Fibroblast of skin of back (primary cell): ENCODE data around the gene TLR8.

ENCODE experiments used
- DNase-seq: peaks from one replicate; pipeline ENCODE4 v3.0.0-alpha.2; 2013

Gene TLR8

GRCh38 chrX:12970691-12971202, 64.3 kb downstream of the TLR8 start:
- DNase-seq: peak; percentile 73

DNA sequence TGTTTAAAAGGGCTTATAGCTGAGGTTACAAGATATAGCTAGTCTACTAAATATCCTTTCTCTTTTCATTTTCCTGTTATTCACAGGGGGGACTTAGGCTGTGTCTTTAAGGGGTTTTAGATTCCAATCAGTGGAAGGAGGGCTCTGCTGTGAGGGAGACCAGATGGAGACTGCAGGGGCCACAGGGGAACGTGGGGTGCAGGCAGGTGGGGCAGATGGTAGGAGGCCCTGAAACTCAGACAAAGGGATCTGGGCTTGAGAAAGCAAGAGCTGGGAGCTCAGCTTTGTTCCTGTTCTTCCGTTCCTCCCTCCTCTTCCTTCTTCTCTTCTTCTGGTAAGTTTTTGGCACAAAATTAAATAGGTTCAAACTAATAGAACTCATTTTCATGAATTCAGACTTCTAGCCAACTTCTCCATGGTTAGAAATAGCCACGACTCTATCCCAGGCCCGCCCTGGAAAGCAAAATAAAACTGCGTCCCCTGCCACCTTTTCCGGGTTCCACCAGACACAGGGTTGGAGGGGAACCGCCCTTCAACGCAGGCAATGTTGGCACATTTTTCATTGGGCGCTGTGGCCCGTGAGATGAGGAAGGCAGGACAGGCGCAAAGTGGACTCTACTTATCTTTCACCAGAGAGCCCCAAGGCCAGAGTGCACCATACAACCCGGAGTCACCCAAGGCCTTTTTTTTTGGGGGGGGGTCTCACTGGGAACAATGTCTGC, 65.0 kb downstream of the TLR8 start:
- no peak for DNase-seq

GRCh38 chrX:12972243-12972642, 65.8 kb downstream of the TLR8 start:
- DNase-seq: no peak
